Middle frontal gyrus (tissue), 1 donor: ENCODE data around the gene COPS7A.
"Not testable (repeated sequence)": the region's sequence is repeated elsewhere in the genome, so short reads cannot be mapped to it uniquely, and the experiment has no call there.

Experiments used
- DNase-seq: peaks from one replicate; pipeline ENCODE4 v3.0.0-alpha.2; 2015; ENCODE audit warnings: low spot score; ENCODE audit errors: extremely low spot score

COPS7A gene

GRCh38 chr12:6701078-6701768 is 22.6 kb upstream of the COPS7A start:
- DNase-seq = no peak

- DNase-seq = no peak
Observed at GRCh38 chr12:6703631-6704030, 20.2 kb upstream of the COPS7A start.

- not testable (repeated sequence) for DNase-seq
Observed at GRCh38 chr12:6708351-6708750, 15.5 kb upstream of the COPS7A start.

- DNase-seq = no peak
Observed at GRCh38 chr12:6708960-6709394, 14.9 kb upstream of the COPS7A start.

DNA sequence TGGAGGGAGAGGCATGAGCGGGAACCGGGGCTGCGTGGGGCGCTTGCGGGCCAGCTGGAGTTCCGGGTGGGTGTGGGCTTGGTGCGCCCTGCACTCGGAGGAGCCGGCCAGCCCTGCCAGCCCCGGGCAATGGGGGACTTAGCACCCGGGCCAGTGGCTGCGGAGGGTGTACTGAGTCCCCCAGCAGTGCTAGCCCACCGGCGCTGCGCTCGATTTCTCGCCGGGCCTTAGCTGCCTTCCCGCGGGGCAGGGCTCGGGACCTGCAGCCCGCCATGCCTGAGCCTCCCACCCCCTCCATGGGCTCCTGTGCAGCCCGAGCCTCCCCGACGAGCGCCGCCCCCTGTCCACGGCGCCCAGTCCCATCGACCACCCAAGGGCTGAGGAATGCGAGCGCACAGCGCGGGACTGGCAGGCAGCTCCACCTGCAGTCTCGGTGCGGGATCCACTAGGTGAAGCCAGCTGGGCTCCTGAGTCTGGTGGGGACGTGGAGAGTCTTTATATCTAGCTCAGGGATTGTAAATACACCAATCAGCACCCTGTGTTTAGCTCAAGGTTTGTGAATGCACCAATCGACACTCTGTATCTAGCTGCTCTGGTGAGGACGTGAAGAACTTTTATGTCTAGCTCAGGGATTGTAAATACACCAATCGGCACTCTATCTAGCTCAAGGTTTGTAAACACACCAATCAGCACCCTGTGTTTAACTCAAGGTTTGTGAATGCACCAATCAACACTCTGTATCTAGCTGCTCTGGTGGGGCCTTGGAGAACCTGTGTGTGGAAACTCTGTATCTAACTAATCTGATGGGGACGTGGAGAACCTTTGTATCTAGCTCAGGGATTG is 7.6 kb upstream of the COPS7A start:
- not testable (repeated sequence) for DNase-seq

- no peak for DNase-seq
Observed at GRCh38 chr12:6716874-6717437, 6.9 kb upstream of the COPS7A start.

GRCh38 chr12:6722863-6723262 is 983 bp upstream of the COPS7A start:
- no peak for DNase-seq

- DNase-seq = no peak
Observed at GRCh38 chr12:6724409-6724797, 557 bp downstream of the COPS7A start.

DNA sequence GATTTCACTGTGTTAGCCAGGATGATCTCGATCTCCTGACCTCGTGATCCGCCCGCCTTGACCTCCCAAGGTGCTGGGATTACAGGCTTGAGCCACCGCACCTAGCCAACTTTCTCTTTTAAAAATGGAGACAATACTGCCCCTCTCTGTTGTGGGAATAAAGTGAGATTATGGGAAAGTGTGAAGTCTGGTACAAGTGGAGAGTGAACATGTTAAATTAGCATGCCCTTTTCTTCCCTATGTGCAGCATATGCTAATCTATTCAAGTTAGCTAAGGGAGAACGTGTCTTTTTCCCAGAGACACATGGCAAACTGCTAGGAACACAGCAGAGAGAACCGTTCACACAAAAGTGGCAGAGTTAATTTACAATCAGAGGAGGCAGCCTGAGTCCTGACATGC is 1.5 kb downstream of the COPS7A start:
- no peak for DNase-seq

DNA sequence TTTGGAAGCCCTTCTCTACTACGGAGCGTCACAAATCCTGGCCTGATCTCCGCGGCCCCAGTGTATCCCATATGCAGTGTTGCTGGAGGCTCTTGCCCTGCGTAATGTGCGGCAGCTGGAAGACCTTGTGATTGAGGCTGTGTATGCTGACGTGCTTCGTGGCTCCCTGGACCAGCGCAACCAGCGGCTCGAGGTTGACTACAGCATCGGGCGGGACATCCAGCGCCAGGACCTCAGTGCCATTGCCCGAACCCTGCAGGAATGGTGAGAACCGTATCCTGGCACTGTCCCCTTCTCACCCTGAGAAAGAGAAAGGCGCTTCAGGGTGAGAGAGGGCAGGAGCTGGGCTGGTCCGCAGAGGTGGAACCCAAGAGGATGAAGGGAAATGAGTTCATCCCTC is 5.3 kb downstream of the COPS7A start:
- DNase-seq = no peak

- DNase-seq = no peak
Observed at GRCh38 chr12:6730169-6730568, 6.3 kb downstream of the COPS7A start.

DNA sequence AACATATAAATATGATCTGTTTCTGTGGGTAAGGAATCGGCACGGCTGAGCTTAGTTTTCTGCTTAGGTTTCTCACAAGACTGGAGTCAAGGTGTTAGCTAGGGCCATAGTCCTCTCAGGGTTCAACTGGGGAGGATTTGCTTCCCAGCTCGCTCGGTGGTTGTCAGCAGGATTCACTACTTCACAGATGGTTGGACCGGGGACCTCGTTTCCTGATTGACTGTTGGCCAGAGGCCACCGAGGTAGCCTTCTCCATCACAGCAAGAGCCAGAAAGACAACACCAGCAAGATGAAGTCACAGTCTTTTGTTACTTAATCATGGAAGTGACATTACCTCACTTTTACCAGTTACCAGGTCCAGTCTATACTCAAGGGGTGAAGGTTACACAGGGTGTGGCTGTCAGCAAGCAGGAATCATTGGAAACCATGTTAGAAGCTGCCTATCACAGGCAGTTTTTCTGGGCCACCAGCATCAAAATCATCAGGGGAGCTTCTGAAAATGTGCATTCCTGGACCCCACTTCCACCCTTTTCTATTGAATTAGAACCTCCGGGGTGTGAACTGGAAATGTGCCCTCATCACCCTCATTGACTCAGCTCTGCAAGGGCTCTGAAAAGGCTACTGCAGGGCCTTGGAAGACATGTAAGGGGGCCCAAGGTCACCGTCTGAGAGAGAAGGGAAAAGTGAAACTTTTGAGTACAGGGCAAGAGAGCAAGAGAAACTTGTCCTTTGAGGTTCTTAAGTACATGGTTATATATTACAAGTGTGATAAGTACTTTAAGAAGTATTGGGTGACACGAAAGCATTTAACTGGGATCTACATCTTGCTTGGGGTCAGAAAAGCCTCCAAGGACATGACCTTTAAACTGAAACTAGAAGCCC is 10.9 kb downstream of the COPS7A start:
- no peak for DNase-seq

GRCh38 chr12:6735448-6736191 is 11.8 kb downstream of the COPS7A start:
- DNase-seq = no peak

DNA sequence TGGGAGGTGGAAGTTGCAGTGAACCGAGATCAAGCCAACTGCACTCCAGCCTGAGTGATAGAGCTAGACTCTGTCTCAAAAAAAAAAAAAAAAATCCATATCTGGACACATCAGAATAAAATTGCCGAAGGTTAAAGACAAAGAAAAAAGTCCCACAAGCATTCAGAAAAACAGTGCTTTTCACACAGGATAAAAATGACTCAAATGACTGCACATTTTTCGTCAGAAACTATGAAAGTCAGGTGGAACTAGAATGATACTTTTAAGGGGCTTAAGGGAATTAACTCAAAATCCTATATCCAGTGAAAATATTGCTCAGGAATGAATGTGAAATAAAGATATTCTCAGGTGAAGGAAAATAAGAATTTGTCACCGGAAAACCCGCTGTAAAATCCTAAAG is 12.9 kb downstream of the COPS7A start:
- no peak for DNase-seq

GRCh38 chr12:6742080-6742479 is 18.2 kb downstream of the COPS7A start:
- DNase-seq = not testable (repeated sequence)

GRCh38 chr12:6742834-6743233 is 19.0 kb downstream of the COPS7A start:
- no peak for DNase-seq

GRCh38 chr12:6743300-6743699 is 19.5 kb downstream of the COPS7A start:
- DNase-seq = not testable (repeated sequence)

- no peak for DNase-seq
Observed at GRCh38 chr12:6745741-6746525, 22.1 kb downstream of the COPS7A start.

DNA sequence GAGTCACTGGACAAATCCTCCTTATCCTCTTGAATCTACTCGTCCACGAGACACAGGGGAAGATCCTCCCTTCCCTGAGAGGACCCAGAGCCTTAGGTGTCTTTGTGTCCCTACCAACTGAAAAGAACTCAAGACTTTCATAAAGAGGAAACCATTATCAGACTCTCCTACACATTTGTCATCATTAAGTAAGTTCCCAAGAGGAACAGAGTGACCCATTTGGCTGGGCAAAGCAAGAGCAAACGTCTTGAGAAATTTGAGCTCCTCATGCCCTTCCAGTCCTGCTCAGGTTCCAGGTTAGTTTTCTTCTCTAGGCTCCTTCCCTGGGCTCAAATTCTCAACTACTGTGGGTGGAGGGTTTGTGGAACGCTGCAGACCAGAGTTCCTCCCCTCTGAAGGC is 23.4 kb downstream of the COPS7A start:
- no peak for DNase-seq

- no peak for DNase-seq
Observed at GRCh38 chr12:6748761-6749160, 24.9 kb downstream of the COPS7A start.
